ENCODE data around the gene KDM5C.

DNA sequence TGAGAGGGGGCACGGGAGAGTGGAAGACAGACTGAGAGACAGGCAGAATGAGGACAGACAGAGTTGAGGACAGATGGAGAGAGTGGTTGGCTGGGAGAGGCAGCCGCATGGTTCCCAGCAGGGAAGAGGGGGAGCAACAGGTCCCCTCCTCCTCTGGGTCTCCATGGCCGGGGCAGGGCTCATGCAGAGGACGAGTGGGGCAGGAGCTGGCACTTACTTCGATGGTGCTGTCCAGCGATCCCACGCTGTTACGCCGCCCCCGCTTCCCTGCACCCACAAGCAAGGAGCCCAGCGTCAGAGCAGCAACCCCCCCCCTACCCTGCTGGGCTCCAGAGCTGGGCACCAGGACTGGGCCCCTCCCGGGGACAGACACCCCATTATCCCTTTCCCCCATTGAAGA, 10.6 kb upstream of the KDM5C start:
- no peak for TF ChIP-seq EZH2 (IDR thresholded peaks at IDR 0.05; ENCODE audit: low read depth)
- TF ChIP-seq, protein P1, sequence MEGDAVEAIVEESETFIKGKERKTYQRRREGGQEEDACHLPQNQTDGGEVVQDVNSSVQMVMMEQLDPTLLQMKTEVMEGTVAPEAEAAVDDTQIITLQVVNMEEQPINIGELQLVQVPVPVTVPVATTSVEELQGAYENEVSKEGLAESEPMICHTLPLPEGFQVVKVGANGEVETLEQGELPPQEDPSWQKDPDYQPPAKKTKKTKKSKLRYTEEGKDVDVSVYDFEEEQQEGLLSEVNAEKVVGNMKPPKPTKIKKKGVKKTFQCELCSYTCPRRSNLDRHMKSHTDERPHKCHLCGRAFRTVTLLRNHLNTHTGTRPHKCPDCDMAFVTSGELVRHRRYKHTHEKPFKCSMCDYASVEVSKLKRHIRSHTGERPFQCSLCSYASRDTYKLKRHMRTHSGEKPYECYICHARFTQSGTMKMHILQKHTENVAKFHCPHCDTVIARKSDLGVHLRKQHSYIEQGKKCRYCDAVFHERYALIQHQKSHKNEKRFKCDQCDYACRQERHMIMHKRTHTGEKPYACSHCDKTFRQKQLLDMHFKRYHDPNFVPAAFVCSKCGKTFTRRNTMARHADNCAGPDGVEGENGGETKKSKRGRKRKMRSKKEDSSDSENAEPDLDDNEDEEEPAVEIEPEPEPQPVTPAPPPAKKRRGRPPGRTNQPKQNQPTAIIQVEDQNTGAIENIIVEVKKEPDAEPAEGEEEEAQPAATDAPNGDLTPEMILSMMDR (conservative IDR thresholded peaks at IDR 0.05) = no peak
